Astrocyte (in vitro differentiated cells and primary cell): Measurements from ENCODE around the gene DSG1. TPM values are rescaled to one million over a fixed set of nuclear protein-coding genes. Genes with fewer than 3 reads are reported as not detected.

Experiments
- DNase-seq: peaks from one replicate; pipeline ENCODE4 v3.0.0-alpha.2; 2010; ENCODE audit warnings: low read depth
- FAIRE-seq: peaks from 2 replicates; lab custom pipeline; 2011; peaks lifted over from hg19 to GRCh38; lab: Jason Lieb, UNC
- H2AFZ ChIP-seq: 2 replicates; pipeline ENCODE4 v1.6.0; 2012; ENCODE audit warnings: low read depth, low read length, inconsistent platforms
- H3K27ac ChIP-seq: 2 replicates; pipeline ENCODE4 v1.5.1; 2011; ENCODE audit warnings: low read depth, low read length, inconsistent platforms
- H3K27me3 ChIP-seq: 2 replicates; pipeline ENCODE4 v1.6.0; 2011; ENCODE audit warnings: low read length, inconsistent platforms; ENCODE audit not compliant: insufficient read depth
- H3K36me3 ChIP-seq: 2 replicates; pipeline ENCODE4 v1.5.1; 2011; ENCODE audit warnings: low read length, inconsistent platforms; ENCODE audit not compliant: insufficient read depth
- H3K4me1 ChIP-seq: 2 replicates; pipeline ENCODE4 v1.5.1; 2011; ENCODE audit warnings: low read length, inconsistent platforms; ENCODE audit not compliant: insufficient read depth
- H3K4me2 ChIP-seq: 2 replicates; pipeline ENCODE4 v1.6.0; 2012; ENCODE audit warnings: low read length, inconsistent platforms
- H3K4me3 ChIP-seq: 2 replicates; pipeline ENCODE4 v1.5.1; 2011; ENCODE audit warnings: low read depth, mild to moderate bottlenecking, low read length, inconsistent platforms; ENCODE audit not compliant: insufficient read depth
- H3K79me2 ChIP-seq: 2 replicates; pipeline ENCODE4 v1.6.0; 2012; ENCODE audit warnings: mild to moderate bottlenecking, low read length, inconsistent platforms; ENCODE audit not compliant: insufficient read depth
- H3K9ac ChIP-seq: 2 replicates; pipeline ENCODE4 v1.6.0; 2012; ENCODE audit warnings: mild to moderate bottlenecking, low read length, inconsistent platforms
- H3K9me3 ChIP-seq: 2 replicates; pipeline ENCODE4 v1.5.1; 2012; ENCODE audit warnings: low read depth, mild to moderate bottlenecking, low read length, inconsistent platforms; ENCODE audit not compliant: insufficient read depth
- H4K20me1 ChIP-seq: 2 replicates; pipeline ENCODE4 v1.6.0; 2012; ENCODE audit warnings: low read length, inconsistent platforms; ENCODE audit not compliant: insufficient read depth
- H3K27ac Mint-ChIP-seq: one replicate; pipeline ENCODE4 v1.8.0; 2021; ENCODE audit warnings: mild to moderate bottlenecking, mixed read lengths; ENCODE audit not compliant: unreplicated experiment
- H3K27me3 Mint-ChIP-seq: one replicate; pipeline ENCODE4 v1.8.0; 2021; ENCODE audit warnings: low read depth, mixed read lengths; ENCODE audit not compliant: unreplicated experiment
- H3K36me3 Mint-ChIP-seq: one replicate; pipeline ENCODE4 v1.8.0; 2021; ENCODE audit warnings: low read depth, mixed read lengths; ENCODE audit not compliant: unreplicated experiment
- H3K4me1 Mint-ChIP-seq: one replicate; pipeline ENCODE4 v1.8.0; 2021; ENCODE audit warnings: low read depth, mixed read lengths; ENCODE audit not compliant: unreplicated experiment
- H3K4me3 Mint-ChIP-seq: one replicate; pipeline ENCODE4 v1.8.0; 2021; ENCODE audit warnings: mild to moderate bottlenecking, moderate library complexity, mixed read lengths; ENCODE audit not compliant: unreplicated experiment
- H3K9me3 Mint-ChIP-seq: one replicate; pipeline ENCODE4 v1.8.0; 2021; ENCODE audit warnings: mild to moderate bottlenecking, mixed read lengths; ENCODE audit not compliant: unreplicated experiment
- EZH2 ChIP-seq: IDR thresholded peaks from 2 replicates; pipeline ENCODE4 v1.6.1; 2012; ENCODE audit warnings: mild to moderate bottlenecking, low read length, inconsistent platforms; ENCODE audit not compliant: insufficient read depth
- total RNA-seq: library from RNA; stranded (reverse); gene quantifications from 2 replicates; pipeline ENCODE4 v1.2.1, GENCODE V29; 2021
- TF ChIP-seq, protein P1 (sequence below): IDR thresholded peaks from 2 replicates; pipeline ENCODE4 v1.5.1; 2011; ENCODE audit warnings: low read depth, mild to moderate bottlenecking, inconsistent platforms, low read length, moderate library complexity; ENCODE audit not compliant: insufficient read depth

The DSG1 gene
- total RNA-seq, 1 donor from 2014 or later = 0.05 TPM

DNA sequence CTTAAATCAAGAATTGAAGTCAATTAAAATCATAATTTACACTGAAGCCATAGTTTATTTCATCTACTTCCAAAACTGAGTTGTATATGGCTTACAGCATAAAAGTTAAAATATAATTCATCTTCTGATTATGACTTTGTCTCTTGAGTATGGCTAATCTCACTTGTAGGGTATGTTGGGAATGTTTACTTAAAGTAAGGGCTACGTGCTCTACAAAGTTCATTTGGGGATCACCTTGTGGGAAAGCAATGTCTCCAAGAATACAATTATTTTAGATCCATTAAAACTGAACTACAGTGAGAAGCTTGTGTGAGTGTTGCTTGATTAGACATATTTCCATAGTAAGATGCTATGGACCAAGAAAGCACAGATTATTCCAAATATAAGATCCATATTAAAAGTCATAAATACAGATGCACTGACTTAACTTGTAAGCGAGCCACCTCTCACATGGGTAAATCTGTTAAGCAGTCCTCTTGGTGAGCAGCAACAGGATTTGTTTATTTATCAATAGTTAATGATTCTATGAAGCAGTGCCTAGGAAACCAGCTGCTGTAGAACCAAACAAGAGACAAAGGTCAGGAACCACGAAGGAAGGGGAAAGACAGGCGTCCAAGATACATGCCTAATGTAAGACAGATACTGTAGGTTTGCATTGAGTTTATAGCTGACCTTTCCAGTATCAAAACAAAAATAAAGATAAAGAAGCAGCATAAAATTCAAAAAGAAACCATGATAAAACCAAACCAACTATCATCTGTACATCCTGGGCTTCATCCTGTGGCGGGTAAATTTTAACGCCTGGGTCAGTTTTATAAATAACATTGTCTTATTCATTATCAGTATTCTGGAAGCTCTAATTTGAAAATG is 83.4 kb downstream of the DSG1 start:
- H4K20me1 ChIP-seq = no peaks in the 10 kb centered on the region
- peaks cover 9% of the 10 kb centered on the region for H3K27me3 ChIP-seq
- H3K27ac ChIP-seq = no peak overlapping the region
- peak overlapping the region; percentile 20 for H3K27ac Mint-ChIP-seq
- no peak overlapping the region for H3K4me3 ChIP-seq
- H3K4me1 ChIP-seq = peaks cover 6% of the 10 kb centered on the region
- H3K27me3 Mint-ChIP-seq = no peaks in the 10 kb centered on the region
- H2AFZ ChIP-seq = no peak overlapping the region
- H3K9ac ChIP-seq = no peak overlapping the region
- no peak for FAIRE-seq
- no peak overlapping the region for H3K4me2 ChIP-seq
- no peak for TF ChIP-seq EZH2
- TF ChIP-seq, protein P1, sequence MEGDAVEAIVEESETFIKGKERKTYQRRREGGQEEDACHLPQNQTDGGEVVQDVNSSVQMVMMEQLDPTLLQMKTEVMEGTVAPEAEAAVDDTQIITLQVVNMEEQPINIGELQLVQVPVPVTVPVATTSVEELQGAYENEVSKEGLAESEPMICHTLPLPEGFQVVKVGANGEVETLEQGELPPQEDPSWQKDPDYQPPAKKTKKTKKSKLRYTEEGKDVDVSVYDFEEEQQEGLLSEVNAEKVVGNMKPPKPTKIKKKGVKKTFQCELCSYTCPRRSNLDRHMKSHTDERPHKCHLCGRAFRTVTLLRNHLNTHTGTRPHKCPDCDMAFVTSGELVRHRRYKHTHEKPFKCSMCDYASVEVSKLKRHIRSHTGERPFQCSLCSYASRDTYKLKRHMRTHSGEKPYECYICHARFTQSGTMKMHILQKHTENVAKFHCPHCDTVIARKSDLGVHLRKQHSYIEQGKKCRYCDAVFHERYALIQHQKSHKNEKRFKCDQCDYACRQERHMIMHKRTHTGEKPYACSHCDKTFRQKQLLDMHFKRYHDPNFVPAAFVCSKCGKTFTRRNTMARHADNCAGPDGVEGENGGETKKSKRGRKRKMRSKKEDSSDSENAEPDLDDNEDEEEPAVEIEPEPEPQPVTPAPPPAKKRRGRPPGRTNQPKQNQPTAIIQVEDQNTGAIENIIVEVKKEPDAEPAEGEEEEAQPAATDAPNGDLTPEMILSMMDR = no peak
- H3K4me1 Mint-ChIP-seq = peaks cover 15% of the 10 kb centered on the region
- no peaks in the 10 kb centered on the region for H3K36me3 Mint-ChIP-seq
- no peaks in the 10 kb centered on the region for H3K36me3 ChIP-seq
- peak; percentile 14 for DNase-seq
- H3K9me3 ChIP-seq = no peaks in the 10 kb centered on the region
- H3K79me2 ChIP-seq = no peaks in the 10 kb centered on the region
- no peaks in the 10 kb centered on the region for H3K9me3 Mint-ChIP-seq
- no peak overlapping the region for H3K4me3 Mint-ChIP-seq

GRCh38 chr18:31402026-31402373 is 84.0 kb downstream of the DSG1 start:
- H3K9me3 Mint-ChIP-seq = no peaks in the 10 kb centered on the region
- FAIRE-seq = no peak
- Histone ChIP-seq H3K9ac (no peak overlapping the region), H2AFZ (no peak overlapping the region), H3K36me3 (no peaks in the 10 kb centered on the region), H3K27me3 (peaks cover 9% of the 10 kb centered on the region), H3K4me1 (peaks cover 6% of the 10 kb centered on the region), H3K79me2 (no peaks in the 10 kb centered on the region), H4K20me1 (no peaks in the 10 kb centered on the region), H3K9me3 (no peaks in the 10 kb centered on the region), H3K4me2 (no peak overlapping the region), H3K4me3 (no peak overlapping the region), H3K27ac (no peak overlapping the region)
- no peak for TF ChIP-seq EZH2
- TF ChIP-seq, protein P1 = no peak
- peaks cover 15% of the 10 kb centered on the region for H3K4me1 Mint-ChIP-seq
- no peak overlapping the region for H3K4me3 Mint-ChIP-seq
- H3K27me3 Mint-ChIP-seq = no peaks in the 10 kb centered on the region
- DNase-seq = no peak
- no peaks in the 10 kb centered on the region for H3K36me3 Mint-ChIP-seq
- H3K27ac Mint-ChIP-seq = no peak overlapping the region

GRCh38 chr18:31403409-31403808 is 85.4 kb downstream of the DSG1 start:
- Histone ChIP-seq H3K4me2 (no peak overlapping the region), H3K4me3 (no peak overlapping the region), H4K20me1 (no peaks in the 10 kb centered on the region), H2AFZ (no peak overlapping the region), H3K9ac (no peak overlapping the region), H3K27me3 (peaks cover 9% of the 10 kb centered on the region), H3K4me1 (peaks cover 6% of the 10 kb centered on the region), H3K27ac (no peak overlapping the region), H3K36me3 (no peaks in the 10 kb centered on the region), H3K9me3 (no peaks in the 10 kb centered on the region), H3K79me2 (no peaks in the 10 kb centered on the region)
- Mint-ChIP-seq H3K27ac (no peak overlapping the region), H3K36me3 (no peaks in the 10 kb centered on the region), H3K4me1 (peaks cover 12% of the 10 kb centered on the region), H3K27me3 (no peaks in the 10 kb centered on the region), H3K4me3 (no peak overlapping the region), H3K9me3 (no peaks in the 10 kb centered on the region)
- FAIRE-seq (no peak), DNase-seq (no peak)
- TF ChIP-seq, protein P1 = no peak
- no peak for TF ChIP-seq EZH2
